Heart left ventricle (tissue), 16 donors: Measurements from ENCODE around the gene CCDC107. TPM values are rescaled to one million over a fixed set of nuclear protein-coding genes. Genes with fewer than 3 reads are reported as not detected.

ENCODE experiments used
- ATAC-seq, 4 donors: fragments of 200-7000 bp; cut with Tn5 transposase; one replicate each; pipeline ENCODE4 v1.9.1; 2020 to 2022; ENCODE audit warnings: moderate library complexity in 4 of 4, mild to moderate bottlenecking in 3 of 4, moderate number of reproducible peaks in 1 of 4
- DNase-seq, 5 donors: peaks; one replicate each; pipeline ENCODE4 v3.0.0-alpha.2; 2020
- H3K27ac ChIP-seq, 12 donors: fragments of 200-600 bp; sonication (generic) in 4 of 12; one replicate each; pipeline versions ENCODE4 v1.5.0 to v1.8.0; 2016 to 2022; ENCODE audit warnings: mild to moderate bottlenecking in 2 of 12
- H3K27me3 ChIP-seq, 9 donors: fragments of 200-600 bp; sonication (generic) in 2 of 9; one replicate each; pipeline versions ENCODE4 v1.5.1 to v1.8.0; 2016 to 2022; ENCODE audit warnings: mild to moderate bottlenecking in 3 of 9
- H3K36me3 ChIP-seq, 9 donors: fragments of 200-600 bp; sonication (generic) in 2 of 9; one replicate each; pipeline versions ENCODE4 v1.5.0 to v1.8.0; 2018 to 2022; ENCODE audit warnings: mild to moderate bottlenecking in 2 of 9
- H3K4me1 ChIP-seq, 12 donors: fragments of 200-600 bp; sonication (generic) in 4 of 12; one replicate each; pipeline versions ENCODE4 v1.5.0 to v1.8.0; 2016 to 2022; ENCODE audit warnings: mild to moderate bottlenecking in 3 of 12
- H3K4me3 ChIP-seq, 12 donors: fragments of 200-600 bp; sonication (generic) in 4 of 12; one replicate each; pipeline versions ENCODE4 v1.5.0 to v1.8.0; 2017 to 2022; ENCODE audit warnings: mild to moderate bottlenecking in 9 of 12, moderate library complexity in 4 of 12
- H3K9me3 ChIP-seq, 12 donors: fragments of 200-600 bp; sonication (generic) in 4 of 12; one replicate each; pipeline versions ENCODE4 v1.5.0 to v1.8.0; 2016 to 2022; ENCODE audit warnings: mild to moderate bottlenecking in 1 of 12
- CTCF ChIP-seq, 12 donors: fragments of 200-600 bp; sonication (generic) in 4 of 12; IDR thresholded peaks; one replicate each; pipeline versions ENCODE4 v1.5.0 to v1.8.0; 2018 to 2022; ENCODE audit warnings: antibody characterized with exemption in 12 of 12, mild to moderate bottlenecking in 5 of 12
- POLR2A ChIP-seq, 2 donors: fragments of 450-650 bp; IDR thresholded peaks; one replicate each; pipeline ENCODE4 v1.6.1; 2017; ENCODE audit warnings: antibody characterized with exemption in 2 of 2, mild to moderate bottlenecking in 2 of 2, moderate library complexity in 2 of 2
- WGBS, 4 donors: extraction: QIAGEN DNeasy Blood & Tissue Kit in 2 of 4; methylation state at CpG; one replicate each; pipeline versions ENCODE4 v1.1.5 to v1.1.7; 2013 to 2018; 5-methylcytosine and 5-hydroxymethylcytosine counted together
- intact Hi-C, 10 donors: fragments of 100-400 bp; cut with DNase I; formaldehyde crosslinking; loops; one replicate each; pipeline versions ENCODE4 v1.11.1 to v1.14.2; 2022
- polyA plus RNA-seq, 2 donors: library from polyadenylated mRNA; stranded (reverse); fragments of 200-250 nt; gene quantifications; one replicate each; pipeline ENCODE4 v1.2.3, GENCODE V29; 2013
- total RNA-seq, 9 donors: library from RNA; depleted of rRNA in 2 of 9; stranded (reverse); fragments of >200 nt in 2 of 9; fragmentation: NEBNext Ultra II Directional in 3 of 9; extraction: Animal tissue kit (Norgen Biotek cat#: 25700) in 3 of 9; gene quantifications; one replicate each; pipeline versions ENCODE4 v1.1.0 to v1.2.4, GENCODE V29; 2016 to 2023
- donor health status: ischemic (EF 13 %, LVEDD 7.1; RV severe dilation, severe dysfunction).
- donor health status: healthy with polysubstance abuse.
- donor health status: DM: no; HTN: yes; CAD: no.
- donor health status: DM: no; HTN: no; CAD: no.
- donor health status: ischemic (EF 25% LVEDD 6.9; RV normal size, moderate dysfunction).
- donor health status: ischemic (EF 25% LVEDD 5.7; RV mildly dilated, moderate dysfunction).
- donor health status: healthy.
- donor health status: DM: yes; HTN: yes; CAD: no.
- donor health status: ischemic (EF 35%, LVEDD 5.7; RV mildly dilated, moderate dysfunction).
- donor health status: nonischemic (EF 11% LVEDD 7.7; RV severe dilation, severe dysfunction).
- donor health status: DM: yes; HTN: yes; CAD: no.
- donor health status: PGD.
- donor health status: ischemic (EF 29% LVEDD 5.4; RV normal size, mild dysfunction).
- donor health status: nonischemic (EF 23%, LVEDD 6.1; RV moderate dilation, normal function).

CCDC107 gene
- total and polyA plus RNA-seq, 11 donors = 35.5 to 116 (median 46.5) TPM

- Histone ChIP-seq H3K27me3 (no peaks in the 10 kb centered on the region), H3K27ac (peak overlapping the region; percentile 88 to 98 (median 97)), H3K4me1 (peaks cover 2 to 43% (median 25%) of the 10 kb centered on the region in 12 donors), H3K36me3 (peaks cover 0 to 11% (median 6%) of the 10 kb centered on the region in 9 donors), H3K9me3 (no peaks in the 10 kb centered on the region), H3K4me3 (peak overlapping the region; percentile 61 to 93 (median 74))
- peak; percentile 87 to 89 (median 89) for DNase-seq
- intact Hi-C loops = loop anchor here in 6 of 10 donors (1.0 to 10.0 kb wide), 6 partner anchors 32 to 86 kb away; partner anchors contain the start of genes CCDC107 (in 5 of the 6), RMRP (in 5 of the 6) and TESK1 (in 1 of the 6)
- WGBS, 4 donors = 0 to 2% (median 1%) methylated on average over 37 to 61 of the region's 61 CpGs
- peak; percentile 23 to 65 (median 60) for ATAC-seq
- TF ChIP-seq CTCF (IDR thresholded peaks at IDR 0.05) = no peak
- peak in 1 of 2 donors; percentile 34 for TF ChIP-seq POLR2A (IDR thresholded peaks at IDR 0.05)
These were observed 32.7 kb downstream of the CCDC107 start for GRCh38 chr9:35690614-35691333.

DNA sequence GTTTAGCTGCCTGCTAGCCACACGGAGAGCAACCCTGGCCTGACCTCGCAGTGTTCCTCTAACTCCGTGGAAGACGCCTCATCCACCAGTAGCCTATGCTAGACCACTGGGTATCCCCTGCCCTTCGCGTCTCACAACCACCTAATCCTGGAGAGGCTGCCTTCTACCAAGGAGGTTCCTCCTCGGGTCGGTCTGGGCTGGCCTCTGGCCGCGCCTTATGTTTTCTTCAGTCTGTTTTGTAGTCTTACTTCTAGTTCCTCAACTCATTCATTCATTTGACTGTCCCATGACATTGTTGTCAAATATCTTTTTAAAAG, 33.2 kb downstream of the CCDC107 start:
- Histone ChIP-seq H3K36me3 (peaks cover 0 to 14% (median 7%) of the 10 kb centered on the region in 9 donors), H3K9me3 (no peaks in the 10 kb centered on the region), H3K27ac (peak overlapping the region; percentile 88 to 98 (median 97)), H3K4me3 (peak overlapping the region; percentile 61 to 93 (median 74)), H3K4me1 (peaks cover 0 to 38% (median 20%) of the 10 kb centered on the region in 12 donors), H3K27me3 (no peaks in the 10 kb centered on the region)
- intact Hi-C loops = loop anchor here in 6 of 10 donors (2.0 to 10.0 kb wide), 4 partner anchors 32 to 86 kb away; partner anchors contain the start of genes CCDC107 (in 4 of the 6), RMRP (in 4 of the 6) and TESK1 (in 1 of the 6)
- WGBS, 4 donors = 26 to 33% (median 31%) methylated on average over 9 to 10 of the region's 10 CpGs
- TF ChIP-seq POLR2A (IDR thresholded peaks at IDR 0.05) (no peak), CTCF (IDR thresholded peaks at IDR 0.05) (no peak)
- DNase-seq = no peak
- ATAC-seq = peak in 1 of 4 donors; percentile 8

- Histone ChIP-seq H3K27ac (peak overlapping the region; percentile 88 to 98 (median 97)), H3K9me3 (no peaks in the 10 kb centered on the region), H3K4me3 (peak overlapping the region in 3 of 12 donors; percentile 67 to 93 (median 75)), H3K4me1 (peaks cover 0 to 32% (median 18%) of the 10 kb centered on the region in 12 donors), H3K27me3 (no peaks in the 10 kb centered on the region), H3K36me3 (peaks cover 0 to 19% (median 12%) of the 10 kb centered on the region in 9 donors)
- TF ChIP-seq CTCF (IDR thresholded peaks at IDR 0.05) (no peak), POLR2A (IDR thresholded peaks at IDR 0.05) (no peak)
- intact Hi-C loops = loop anchor here in 6 of 10 donors (2.0 to 10.0 kb wide), 4 partner anchors 33 to 87 kb away; partner anchors contain the start of genes CCDC107 (in 4 of the 6), RMRP (in 4 of the 6) and TESK1 (in 1 of the 6)
- no peak for ATAC-seq
- DNase-seq = peak in 1 of 5 donors; percentile 24
- WGBS, 4 donors = 70 to 74% (median 72%) methylated on average over 13 of the region's 13 CpGs
These were observed 33.7 kb downstream of the CCDC107 start for GRCh38 chr9:35691757-35692301.
